Activated CD4-positive, alpha-beta T cell treated with anti-CD3 and anti-CD28 coated beads, Interleukin-10, Interleukin-2, amounts not matched to agents 100 ng/mL and 50 ng/mL, durations not matched to agents 16 hours and 8 hours (primary cell): Measurements from ENCODE around the gene TARBP1.
A peak's percentile ranks its signal among the peaks of the same experiment; 100 is the strongest.
"Not testable (repeated sequence)": the region's sequence is repeated elsewhere in the genome, so short reads cannot be mapped to it uniquely, and the experiment has no call there.

Experiments used
- DNase-seq: peaks from one replicate; pipeline ENCODE4 v3.0.0-alpha.2; 2020

TARBP1 gene

DNA sequence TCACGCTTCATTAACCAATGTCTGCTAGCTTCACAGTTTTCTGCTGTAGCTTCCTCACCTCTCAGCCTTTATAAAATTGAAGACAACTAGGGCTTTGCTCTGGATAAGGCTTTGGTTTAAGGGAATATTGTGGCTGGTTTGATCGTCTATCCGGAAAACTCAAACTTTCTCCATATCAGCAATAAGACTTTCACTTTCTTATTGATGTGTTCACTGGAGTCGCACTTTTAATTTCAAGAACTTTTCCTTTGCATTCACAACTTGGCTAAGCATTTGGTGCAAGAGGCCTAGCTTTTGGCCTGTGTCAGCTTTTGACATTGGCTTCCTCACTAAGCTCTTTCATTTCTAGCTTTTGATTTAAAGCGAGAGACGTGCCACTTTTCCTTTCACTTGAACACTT lies 92.9 kb downstream of the TARBP1 start:
- DNase-seq = peak; percentile 30

DNA sequence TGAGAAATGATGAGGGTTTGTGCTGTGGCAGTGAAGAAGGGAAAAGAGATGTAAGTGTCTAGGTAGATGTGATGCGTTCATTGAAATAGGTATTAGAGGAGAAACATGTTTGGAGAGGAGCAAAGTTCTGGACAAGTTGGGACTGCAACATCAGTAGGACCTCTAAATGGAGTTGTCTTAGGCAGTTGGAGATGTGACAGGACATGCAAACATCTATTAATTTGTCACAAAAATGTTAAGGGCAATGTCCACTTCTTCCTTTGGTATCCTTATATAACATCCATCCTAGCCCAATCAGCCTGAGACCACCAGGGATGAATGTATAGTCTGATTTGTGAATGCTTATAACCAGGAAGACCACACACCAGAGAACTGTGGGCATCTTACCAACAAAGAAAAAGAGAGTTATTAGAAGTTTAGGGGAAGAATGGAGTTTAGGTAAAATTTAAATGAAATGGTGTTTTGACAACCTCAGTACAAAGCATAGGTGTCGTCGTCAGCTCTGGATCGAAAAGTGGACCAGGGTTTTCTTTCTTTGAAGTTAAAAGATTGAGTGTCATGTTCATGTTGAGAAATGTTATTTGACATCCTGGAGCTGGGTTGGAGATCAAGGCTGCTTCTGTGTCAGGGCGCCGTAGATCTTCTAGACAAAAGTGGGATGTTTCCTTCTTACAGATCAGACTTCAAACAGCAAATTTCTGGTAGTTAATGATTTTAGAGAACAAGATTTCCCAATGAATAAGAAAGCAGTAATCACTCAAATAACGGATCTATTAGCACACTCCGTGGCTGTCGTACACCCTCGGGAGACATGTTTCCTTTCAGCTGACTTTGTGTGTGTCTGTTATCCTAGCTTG lies 97.1 kb downstream of the TARBP1 start:
- DNase-seq = no peak

DNA sequence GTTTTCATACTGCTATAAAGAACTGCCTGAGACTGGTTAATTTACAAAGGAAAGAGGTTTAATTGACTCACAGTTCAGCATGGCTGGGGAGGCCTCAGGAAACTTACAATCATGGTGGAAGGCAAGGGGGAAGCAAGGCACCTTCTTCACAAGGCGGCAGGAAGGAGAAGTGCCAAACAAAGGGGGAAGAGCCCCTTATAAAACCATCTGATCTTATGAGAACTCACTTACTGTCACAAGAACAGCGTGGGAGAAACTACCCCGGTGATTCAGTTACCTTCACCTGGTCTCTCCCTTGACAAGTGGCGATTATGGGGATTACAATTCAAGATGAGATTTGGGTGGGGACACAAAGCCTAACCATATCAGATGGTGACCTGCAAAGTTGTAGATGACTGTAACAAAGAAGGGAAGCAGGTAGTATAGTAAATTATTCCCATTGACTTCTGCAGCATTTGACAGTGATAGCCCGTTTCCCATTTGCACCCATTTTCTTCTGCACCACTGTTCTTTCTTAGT lies 99.3 kb downstream of the TARBP1 start:
- not testable (repeated sequence) for DNase-seq

DNA sequence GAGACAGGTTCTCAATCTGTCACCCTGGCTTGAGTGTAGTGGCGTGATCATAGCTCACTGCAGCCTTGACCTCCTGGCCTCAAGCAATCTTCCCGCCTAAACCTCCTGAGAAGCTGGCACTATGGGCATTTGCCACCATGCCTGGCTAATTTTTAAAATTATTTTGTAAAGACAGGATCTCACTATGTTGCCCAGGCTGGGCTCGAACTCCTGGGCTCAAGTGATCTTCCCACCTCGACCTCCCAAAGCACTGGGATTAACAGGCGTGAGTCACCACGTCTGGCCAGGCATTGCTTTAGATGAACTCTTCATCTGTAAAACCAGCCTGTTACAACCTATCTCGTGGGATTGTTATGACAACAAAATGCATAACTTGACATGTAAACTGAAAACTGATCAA lies 103.3 kb downstream of the TARBP1 start:
- no peak for DNase-seq

DNA sequence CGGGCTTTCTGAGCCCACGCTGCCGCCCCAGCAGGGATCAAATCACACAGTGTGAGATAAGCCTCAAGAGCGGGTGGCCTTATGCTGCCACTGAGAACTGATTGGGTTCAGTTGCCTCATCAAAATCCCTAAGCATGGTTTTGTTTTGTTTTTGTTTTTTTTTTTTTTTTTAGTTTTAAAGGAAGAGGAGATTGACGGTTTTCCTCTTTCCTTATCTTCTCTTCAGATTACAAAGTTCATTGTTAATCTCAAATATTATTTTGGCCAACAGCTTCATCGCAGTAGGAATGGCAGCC lies 105.1 kb downstream of the TARBP1 start:
- DNase-seq = no peak

DNA sequence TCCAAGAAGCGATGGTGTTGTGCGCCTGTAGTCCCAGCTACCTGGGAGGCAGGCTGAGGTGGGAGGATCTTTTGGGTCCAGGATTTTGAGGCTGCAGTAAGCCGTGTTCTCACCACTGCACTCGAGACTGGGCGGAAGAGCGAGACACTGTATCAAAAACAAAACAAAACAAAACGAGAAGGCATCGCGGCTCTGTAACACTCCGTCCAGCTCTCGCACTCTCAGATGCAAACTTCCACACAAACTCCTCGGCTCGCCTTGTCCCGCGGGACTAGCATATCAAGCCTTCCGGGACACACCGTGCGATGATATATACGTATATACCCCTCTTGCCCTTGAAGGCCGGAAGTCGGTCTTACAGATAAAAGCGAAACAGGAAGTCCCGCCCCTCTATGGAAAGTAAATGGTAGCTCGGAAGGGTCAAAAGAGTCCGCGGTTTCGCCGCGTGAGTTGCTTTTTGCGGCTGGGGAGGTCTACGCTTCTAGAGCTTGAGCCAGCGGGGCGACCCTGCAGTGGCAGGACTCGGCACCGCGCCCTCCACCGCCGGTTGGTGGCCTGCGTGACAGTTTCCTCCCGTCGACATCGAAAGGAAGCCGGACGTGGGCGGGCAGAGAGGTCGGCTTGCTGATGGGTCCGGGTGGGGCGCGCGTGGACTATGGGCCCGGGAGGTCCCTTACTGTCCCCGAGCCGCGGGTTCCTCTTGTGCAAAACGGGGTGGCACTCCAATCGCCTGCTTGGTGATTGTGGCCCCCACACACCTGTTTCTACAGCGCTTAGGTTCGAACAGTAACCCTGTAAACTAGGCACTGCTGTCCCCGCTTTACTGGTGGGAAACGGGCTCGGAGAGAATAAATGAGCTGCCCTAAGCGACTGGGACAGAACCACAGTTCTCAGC lies 105.7 kb downstream of the TARBP1 start, which contains the start of gene COA6:
Gene COA6, plus strand, starts transcription at position 393 of the 895 bp plus-strand sequence. Its CDS starts 11 bp downstream, at position 404.
- DNase-seq = peak; percentile 95

DNA sequence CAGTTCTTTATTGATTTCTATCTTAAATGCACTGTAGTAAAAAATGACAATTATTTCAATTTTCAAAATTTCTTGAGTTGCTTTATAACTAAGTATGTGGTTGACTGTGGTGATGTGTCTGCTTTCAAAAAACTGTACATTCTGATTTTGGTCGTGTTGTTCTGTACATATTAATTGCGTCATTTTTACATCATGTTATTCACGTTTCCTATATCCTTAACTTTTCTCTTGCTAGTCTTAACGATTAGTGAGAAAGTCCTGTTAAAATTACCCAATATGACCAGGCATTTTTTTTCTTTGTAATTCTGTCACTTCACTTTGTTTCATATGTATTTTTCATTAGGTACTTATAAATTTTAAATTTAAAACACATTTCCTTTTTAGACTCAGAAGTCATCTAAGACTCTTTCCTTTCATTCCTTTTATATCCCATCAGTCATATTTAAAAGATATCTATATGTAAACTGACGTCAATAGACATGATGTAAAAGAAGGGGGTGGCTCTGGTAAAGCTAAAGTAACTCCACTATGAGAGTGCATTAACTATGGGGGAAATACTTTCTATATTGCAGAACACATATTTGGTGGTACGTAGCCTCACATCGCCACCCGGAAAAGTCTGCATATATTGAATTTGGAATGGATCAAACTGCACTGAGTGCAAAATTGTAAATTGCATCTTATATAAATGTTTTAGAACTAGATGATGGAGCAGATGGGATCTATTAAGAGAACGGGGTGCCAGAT lies 106.8 kb downstream of the TARBP1 start:
- no peak for DNase-seq

DNA sequence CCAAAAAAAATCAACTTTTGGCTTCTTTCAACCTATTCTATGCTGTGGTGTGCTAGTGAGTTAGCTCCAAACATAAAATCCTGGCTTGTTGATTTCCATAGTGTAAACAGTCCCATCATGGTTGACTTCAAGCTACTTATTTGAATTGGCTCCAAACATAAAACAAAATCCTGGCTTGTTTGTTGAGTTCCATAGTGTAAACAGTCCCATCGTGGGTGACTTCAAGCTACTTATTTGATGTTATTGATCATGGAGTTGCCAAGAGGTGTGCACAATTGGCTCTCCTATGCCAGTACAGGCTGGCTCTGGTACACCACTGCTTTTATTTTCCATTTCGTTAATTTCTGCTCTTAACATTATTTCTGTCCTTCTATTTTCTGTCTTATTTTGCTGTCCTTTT lies 107.6 kb downstream of the TARBP1 start:
- no peak for DNase-seq

DNA sequence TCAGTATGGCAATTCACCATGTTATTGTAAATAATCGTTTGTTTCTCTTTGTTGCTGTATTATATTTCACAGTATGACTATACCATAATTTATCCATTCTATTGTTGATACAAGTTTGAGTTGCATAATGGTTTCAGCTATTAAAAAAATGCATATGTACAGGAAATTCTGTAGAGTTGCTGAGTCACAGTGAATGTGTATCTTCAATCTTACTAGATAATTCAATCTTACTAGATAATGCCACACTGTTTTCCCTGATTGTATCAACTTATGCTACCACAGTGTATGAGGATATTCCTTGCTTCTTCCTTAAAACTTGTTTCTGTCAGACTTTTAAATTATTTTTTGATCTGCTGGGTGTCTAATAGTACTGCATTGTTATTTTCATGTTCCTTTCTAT lies 109.2 kb downstream of the TARBP1 start:
- DNase-seq = peak; percentile 55

DNA sequence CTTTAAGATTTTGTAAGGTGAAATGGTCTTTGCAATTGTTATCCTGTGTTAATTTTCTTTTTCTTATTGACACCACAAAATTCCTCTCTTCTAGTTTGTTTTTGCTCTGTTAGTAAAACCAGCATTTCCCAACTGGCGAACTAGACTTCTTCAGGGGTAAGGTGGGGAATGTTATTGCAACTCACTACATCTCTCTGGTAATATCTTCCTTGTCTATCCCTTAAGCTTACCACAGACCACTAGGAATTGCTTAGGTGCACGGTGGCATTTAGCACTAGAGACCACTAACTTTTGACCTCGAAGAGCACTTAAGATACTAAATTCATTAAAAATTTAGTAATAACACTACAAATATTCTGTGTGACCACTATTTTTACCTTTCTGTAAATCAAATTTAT lies 109.9 kb downstream of the TARBP1 start:
- DNase-seq = no peak

DNA sequence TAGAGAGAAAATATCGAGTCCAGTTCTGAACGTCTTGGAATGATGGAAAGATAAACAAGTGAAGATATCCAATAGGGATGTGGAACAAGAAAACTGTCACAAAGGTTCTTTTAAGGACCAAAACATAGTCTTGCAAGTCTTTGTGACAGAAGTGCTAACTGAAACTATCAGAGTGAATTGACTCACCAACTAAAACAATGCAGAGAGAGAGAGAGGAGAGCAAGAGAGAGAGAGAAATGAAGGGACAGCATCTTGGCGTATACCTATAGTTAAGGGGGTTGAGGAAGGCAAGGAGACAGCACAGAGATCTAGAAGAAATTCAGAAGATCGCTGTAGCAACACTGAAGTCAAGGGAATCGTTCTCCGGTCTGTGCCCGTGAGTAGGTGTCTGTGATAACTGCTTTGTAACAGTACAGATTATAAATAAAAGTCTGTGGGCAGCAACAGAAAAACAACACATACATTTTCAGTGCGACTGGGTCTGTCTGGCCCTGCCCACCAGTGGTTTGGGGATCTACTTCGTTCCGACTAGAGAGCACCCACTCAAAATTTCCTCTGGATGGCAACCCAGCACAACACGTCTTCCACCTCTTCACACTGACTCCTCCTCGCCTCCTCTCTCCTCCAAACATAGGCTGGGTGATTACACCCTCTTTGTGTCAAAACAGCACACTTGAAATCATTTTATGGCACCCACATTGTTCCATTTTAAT lies 110.5 kb downstream of the TARBP1 start:
- peak; percentile 52 for DNase-seq

DNA sequence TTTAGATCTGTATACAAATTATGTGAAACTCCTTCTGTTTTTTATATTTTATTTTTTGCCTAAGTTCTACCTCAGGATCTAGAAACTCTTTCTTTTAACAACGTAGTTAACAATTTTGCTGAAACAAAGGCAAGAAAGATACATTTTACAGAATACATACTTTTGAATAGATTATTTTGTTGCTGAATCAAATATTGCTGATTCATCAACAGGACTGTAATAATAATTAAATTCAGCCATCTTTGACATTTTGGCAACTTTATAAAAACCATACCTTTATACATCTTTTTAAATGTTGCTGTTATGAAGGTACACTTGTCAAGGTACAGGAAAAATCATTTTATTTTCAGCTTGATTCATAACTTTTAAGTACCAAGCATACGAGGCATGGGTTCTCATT lies 116.4 kb downstream of the TARBP1 start:
- DNase-seq = no peak

DNA sequence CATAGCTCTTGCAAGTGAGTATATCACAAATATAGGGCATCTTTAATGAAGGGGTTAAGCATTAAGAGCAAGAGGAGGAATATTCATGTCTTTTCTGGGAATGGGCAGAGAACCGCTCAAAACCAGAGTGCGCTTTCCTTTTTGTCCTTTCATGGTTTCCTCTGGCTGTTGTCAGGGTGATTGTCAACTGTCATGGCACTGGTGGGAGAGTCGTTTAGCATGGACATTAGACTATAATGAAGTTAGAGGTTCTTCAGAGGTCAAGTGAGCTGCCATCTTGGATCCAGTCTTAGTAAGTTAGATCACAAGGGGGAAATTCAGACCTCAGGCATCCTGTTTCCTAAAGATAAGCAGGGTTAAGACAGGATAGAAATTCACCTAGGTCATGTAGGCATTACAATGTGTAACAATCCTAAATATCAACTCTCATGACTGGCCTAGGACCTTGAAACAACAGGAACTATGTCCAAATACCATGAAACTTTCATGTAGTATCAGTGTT lies 117.8 kb downstream of the TARBP1 start:
- no peak for DNase-seq

DNA sequence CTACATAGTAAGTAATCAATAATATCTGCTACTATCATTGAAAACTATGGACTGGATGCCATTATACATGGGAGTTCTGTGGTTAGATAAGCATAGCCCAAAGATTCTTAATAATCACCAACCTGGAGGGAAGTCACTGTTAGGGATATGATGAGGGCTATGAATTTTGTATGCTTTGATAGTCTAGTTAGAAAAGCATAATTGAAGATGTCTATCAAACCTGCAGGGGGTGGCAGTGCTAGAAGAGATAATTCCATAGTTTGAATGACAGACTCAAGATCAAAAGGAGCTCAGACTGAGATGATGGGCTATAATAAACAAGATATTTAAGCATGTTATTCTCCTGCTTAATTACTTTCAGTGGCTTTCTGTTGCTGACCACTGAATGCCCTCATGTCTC lies 121.1 kb downstream of the TARBP1 start:
- DNase-seq = no peak

DNA sequence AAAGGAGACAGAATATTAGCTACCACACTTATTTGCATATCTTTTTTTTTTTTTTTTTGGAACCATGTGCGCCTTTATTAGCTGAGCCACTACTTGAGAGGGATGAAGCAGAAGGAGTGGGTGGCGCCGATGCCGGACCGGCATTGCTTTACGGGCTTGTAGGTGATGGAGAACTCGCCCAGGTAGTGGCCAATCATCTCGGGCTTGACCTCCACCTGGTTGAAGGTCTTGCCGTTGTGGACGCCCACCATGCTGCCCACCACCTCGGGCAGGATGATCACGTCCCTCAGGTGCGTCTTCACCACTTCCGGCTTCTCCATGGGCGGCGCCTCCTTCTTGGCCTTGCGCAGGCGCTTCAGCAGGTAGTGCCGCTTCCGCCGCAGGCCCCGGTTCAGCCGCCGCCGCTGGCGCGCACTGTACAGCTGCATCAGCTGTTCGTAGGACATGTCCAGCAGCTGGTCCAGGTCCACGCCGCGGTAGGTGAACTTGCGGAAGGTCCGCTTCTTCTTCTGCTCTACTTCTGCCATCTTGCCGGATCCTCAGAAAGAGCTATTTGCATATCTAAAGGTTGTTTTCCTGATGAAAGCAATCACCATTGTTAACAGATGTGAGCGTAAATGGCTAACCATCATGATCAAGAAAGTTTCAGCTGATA lies 122.2 kb downstream of the TARBP1 start:
- peak; percentile 66 for DNase-seq

DNA sequence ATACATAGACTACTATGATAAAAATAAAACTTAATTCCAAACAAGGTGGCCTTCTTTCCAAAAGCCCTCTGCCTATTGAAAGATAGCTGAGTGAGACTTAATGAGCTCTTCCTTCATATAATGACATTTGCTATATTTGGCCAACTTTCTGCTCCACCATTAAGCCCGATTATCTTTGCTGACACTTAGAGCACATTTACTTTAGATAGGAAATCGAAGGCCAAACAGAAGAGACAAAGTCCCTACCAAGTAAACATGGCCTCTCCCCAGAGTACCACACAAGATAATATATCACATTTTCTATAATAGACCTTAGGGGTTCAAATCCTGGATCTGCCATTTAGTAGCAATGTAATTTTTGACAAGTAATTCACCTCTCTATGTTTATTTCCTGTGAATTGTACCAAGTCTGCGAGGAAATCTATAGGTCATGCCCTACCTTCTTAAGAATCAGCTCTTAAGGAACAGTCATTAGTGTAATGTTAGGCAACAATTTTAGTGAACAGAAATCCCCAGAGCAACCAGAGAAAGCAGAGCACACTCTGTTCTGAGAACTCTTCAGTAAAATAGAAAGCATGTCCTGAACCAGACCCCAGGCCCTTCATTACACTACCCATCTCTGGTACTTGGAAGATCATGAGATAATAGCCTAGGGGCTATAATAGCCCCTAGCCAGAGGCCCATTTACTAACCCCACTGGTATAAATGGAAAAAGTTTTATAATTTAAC lies 123.0 kb downstream of the TARBP1 start:
- DNase-seq = peak; percentile 21

DNA sequence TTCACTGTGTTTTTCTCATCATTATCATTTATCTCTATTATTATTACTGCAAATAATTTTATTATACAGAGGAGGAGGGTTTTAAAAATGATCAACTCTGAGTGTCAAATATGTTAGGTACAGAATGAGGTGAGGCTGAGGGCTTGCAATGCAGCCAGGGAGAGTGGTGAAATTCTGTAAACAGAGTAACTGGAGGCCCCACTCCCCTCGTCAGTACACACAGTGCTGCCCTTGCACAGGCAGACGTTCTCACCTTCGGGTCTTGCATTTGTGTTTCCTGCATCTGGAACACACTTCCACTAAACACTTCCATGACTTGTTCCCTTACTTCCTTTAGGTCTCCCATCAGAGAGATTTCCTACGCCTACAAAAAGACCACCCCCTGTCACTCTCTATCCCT lies 130.0 kb downstream of the TARBP1 start:
- DNase-seq = no peak

DNA sequence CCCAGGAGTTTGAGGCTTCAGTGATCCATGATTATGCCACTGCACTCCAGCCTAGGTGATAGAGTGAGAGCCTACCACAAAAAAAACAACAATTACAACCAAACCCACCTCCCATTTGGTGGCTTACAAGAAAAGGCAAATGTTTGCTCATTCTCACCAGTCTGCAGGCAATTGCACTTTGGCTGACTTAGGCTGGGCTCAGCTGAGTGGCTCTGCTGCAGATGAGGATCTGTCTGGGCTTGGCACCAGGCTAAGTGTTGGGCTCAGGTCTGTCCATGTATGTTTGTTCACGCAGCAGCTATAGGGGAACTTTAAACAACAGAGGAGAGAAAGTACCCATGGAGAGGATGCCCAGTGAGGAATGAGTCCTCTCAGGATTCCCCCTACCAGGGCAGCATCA lies 133.7 kb downstream of the TARBP1 start:
- DNase-seq = no peak

DNA sequence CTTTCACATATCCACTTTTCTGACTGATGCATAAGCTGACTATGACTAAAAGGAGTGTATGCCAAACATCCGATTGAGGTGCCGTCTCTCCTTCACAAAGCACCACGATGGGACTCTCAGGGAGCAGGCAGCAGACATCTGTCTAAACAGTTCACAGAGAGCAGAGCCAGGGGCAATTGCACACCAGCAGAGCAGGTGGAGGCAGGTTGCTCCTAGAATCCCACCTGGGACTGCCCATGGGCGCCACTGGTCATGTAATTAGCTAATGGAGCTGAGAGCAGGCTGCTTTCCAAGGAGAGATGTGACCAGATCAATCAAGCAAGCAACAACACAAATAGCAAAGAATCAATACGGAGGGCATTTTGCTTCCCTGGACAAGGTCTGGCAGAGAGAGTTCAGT lies 136.2 kb downstream of the TARBP1 start:
- DNase-seq = no peak
